ENCODE measurements around the gene SSTR3. TPM values are rescaled to one million over a fixed set of nuclear protein-coding genes. Genes with fewer than 3 reads are reported as not detected.

The SSTR3 gene
- total and polyA plus RNA-seq, 2 donors (not counting 1 experiment from before 2014, with no cell fraction given) = 0.64 to 0.98 TPM

DNA sequence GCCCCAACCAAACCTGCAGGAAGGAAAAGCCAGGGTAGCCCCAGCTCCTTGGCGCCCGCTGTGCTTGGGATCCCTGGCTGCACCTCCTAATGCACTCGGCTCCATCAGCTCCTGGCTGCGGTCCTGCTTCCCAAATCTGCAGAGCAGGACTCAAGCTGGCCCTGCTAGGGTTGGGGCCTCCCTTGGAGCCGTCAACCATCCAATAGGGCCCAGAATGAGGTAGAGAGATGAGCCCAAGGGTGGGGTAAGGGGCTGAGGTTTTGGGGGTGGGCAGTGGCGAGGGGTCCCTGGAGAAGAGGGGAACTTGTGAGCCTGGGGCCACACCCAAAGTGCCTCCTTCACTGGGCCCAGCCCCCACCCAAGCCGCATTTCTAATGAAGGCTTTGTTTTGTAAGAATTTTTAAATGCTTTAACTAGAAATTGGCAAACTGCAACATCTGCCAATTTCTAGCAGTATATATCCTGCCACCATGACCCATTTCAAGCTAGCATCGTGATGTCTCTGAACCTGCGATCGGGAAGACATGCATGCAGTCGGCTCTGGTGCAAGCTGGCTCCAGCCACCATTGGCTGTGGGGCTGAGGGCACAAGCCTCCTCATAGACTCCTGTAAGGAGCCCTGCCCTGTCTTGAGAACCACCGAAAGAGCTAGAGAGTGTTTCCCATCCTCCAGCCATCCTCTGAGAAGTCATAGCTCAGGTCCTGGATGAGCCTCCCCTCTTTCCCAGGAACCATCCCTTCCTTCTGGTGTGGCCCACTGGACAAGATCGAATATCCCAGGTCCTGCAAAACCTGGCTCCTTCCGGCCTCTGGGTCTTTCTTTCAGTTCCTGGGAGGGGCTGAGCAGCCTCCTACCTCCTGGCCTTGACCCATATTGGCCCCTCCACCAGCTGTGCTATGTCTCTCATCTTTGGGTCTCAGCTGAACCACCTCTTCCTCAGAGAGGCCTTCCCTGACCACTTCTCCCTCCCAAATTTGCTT lies 39.7 kb downstream of the SSTR3 start:
- H3K27me3 Mint-ChIP-seq = peaks cover 27% of the 10 kb centered on the region
- no peaks in the 10 kb centered on the region for H3K36me3 ChIP-seq (replicated peaks in 1 of 2; ENCODE audit: control extremely low read depth in 1 of 2, control insufficient read depth in 1 of 2, extremely low read depth in 1 of 2, insufficient read depth in 2 of 2, low read length in 1 of 2)
- H3K9ac ChIP-seq (ENCODE audit: low read length) = no peak overlapping the region
- peaks cover 0 to 13% (median 0%) of the 10 kb centered on the region in 4 experiments for H3K27me3 ChIP-seq (replicated peaks in 1 of 4; ENCODE audit: control extremely low read depth in 1 of 4, control insufficient read depth in 3 of 4, insufficient read depth in 4 of 4, low read length in 3 of 4)
- POLR2A ChIA-PET = interaction anchor here (0.6 to 0.7 kb wide), 2 partner anchors 50 to 399 kb away, joined by 3 to 7 read pairs; no protein-coding TSS in a partner anchor
- peaks cover 11 to 17% of the 10 kb centered on the region in 2 donors for H3K4me1 ChIP-seq (ENCODE audit: control insufficient read depth in 2 of 2, insufficient read depth in 2 of 2, low read length in 2 of 2)
- H3K27ac ChIP-seq (ENCODE audit: low read length in 2 of 2) = no peak overlapping the region
- H3K79me2 ChIP-seq (ENCODE audit: control insufficient read depth, insufficient read depth, low read length) = no peaks in the 10 kb centered on the region
- no peak overlapping the region for H2AFZ ChIP-seq (ENCODE audit: insufficient read depth, low read depth, low read length, poor library complexity, severe bottlenecking)
- peak overlapping the region; percentile 34 for H3K27ac Mint-ChIP-seq
- CTCF ChIA-PET = interaction anchor here (0.8 to 1.8 kb wide), 5 partner anchors 10 to 88 kb away, joined by 3 to 7 read pairs (median 4); no protein-coding TSS in a partner anchor
- H3K9me3 Mint-ChIP-seq (ENCODE audit: insufficient read depth) = no peaks in the 10 kb centered on the region
- H4K20me1 ChIP-seq (ENCODE audit: control insufficient read depth, insufficient read depth, low read length, poor library complexity, severe bottlenecking) = no peaks in the 10 kb centered on the region
- H3K4me3 Mint-ChIP-seq = no peak overlapping the region
- H3K4me2 ChIP-seq (replicated peaks; ENCODE audit: low read depth, low read length, poor library complexity, severe bottlenecking) = no peak overlapping the region
- intact Hi-C loops (cut with micrococcal nuclease) = no loop called here
- 94% methylated on average over 11 of the region's 14 CpGs for WGBS (ENCODE audit: insufficient coverage)
- TF ChIP-seq, protein P1, sequence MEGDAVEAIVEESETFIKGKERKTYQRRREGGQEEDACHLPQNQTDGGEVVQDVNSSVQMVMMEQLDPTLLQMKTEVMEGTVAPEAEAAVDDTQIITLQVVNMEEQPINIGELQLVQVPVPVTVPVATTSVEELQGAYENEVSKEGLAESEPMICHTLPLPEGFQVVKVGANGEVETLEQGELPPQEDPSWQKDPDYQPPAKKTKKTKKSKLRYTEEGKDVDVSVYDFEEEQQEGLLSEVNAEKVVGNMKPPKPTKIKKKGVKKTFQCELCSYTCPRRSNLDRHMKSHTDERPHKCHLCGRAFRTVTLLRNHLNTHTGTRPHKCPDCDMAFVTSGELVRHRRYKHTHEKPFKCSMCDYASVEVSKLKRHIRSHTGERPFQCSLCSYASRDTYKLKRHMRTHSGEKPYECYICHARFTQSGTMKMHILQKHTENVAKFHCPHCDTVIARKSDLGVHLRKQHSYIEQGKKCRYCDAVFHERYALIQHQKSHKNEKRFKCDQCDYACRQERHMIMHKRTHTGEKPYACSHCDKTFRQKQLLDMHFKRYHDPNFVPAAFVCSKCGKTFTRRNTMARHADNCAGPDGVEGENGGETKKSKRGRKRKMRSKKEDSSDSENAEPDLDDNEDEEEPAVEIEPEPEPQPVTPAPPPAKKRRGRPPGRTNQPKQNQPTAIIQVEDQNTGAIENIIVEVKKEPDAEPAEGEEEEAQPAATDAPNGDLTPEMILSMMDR (IDR thresholded peaks at IDR 0.05) = no peak
- H3K4me1 Mint-ChIP-seq = peaks cover 18% of the 10 kb centered on the region
- peaks cover 0 to 5% (median 0%) of the 10 kb centered on the region in 3 donors for H3K9me3 ChIP-seq (ENCODE audit: control extremely low read depth in 1 of 3, control insufficient read depth in 2 of 3, insufficient read depth in 1 of 3, low read length in 2 of 3)
- ATAC-seq (ENCODE audit: low read depth) (no peak), DNase-seq (no peak)
- H3K4me3 ChIP-seq (ENCODE audit: control extremely low read depth in 1 of 5, extremely low read depth in 1 of 5, insufficient read depth in 1 of 5, low read depth in 2 of 5, low read length in 4 of 5) = no peak overlapping the region

DNA sequence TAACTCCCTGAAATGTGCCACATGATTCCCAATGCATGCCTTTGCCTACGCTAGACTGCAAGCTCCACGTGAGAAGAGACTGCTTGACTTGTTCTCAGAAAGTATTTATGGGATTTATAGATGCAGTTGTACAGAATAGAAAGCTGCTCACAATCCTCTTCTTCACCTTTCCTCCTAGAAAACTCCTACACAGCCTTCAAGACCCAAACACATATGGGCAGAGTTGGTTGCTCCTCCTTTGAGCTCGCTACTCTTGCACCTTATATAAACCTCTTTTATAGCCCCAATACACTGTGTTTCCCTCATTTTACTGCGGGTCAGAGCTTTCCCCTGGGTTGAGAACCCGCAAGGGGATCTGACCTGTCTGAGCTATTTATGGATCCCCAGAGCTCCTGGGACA lies 40.6 kb downstream of the SSTR3 start:
- CTCF ChIA-PET = interaction anchor here (0.8 to 1.8 kb wide), 5 partner anchors 9 to 89 kb away, joined by 3 to 7 read pairs (median 3); no protein-coding TSS in a partner anchor
- no peak overlapping the region for H3K27ac ChIP-seq (ENCODE audit: low read length in 2 of 2)

More for the DNA sequence above, 40.6 kb downstream of the SSTR3 start:
- 56% methylated on average over 3 of the region's 5 CpGs for WGBS (ENCODE audit: insufficient coverage)
- Histone ChIP-seq H3K9ac (ENCODE audit: low read length) (no peak overlapping the region), H3K4me2 (replicated peaks; ENCODE audit: low read depth, low read length, poor library complexity, severe bottlenecking) (no peak overlapping the region), H3K27me3 (replicated peaks in 1 of 4; ENCODE audit: control extremely low read depth in 1 of 4, control insufficient read depth in 3 of 4, insufficient read depth in 4 of 4, low read length in 3 of 4) (peaks cover 0 to 13% (median 0%) of the 10 kb centered on the region in 4 experiments), H3K79me2 (ENCODE audit: control insufficient read depth, insufficient read depth, low read length) (no peaks in the 10 kb centered on the region), H3K9me3 (ENCODE audit: control extremely low read depth in 1 of 3, control insufficient read depth in 2 of 3, insufficient read depth in 1 of 3, low read length in 2 of 3) (peaks cover 0 to 5% (median 0%) of the 10 kb centered on the region in 3 donors), H4K20me1 (ENCODE audit: control insufficient read depth, insufficient read depth, low read length, poor library complexity, severe bottlenecking) (no peaks in the 10 kb centered on the region), H3K36me3 (replicated peaks in 1 of 2; ENCODE audit: control extremely low read depth in 1 of 2, control insufficient read depth in 1 of 2, extremely low read depth in 1 of 2, insufficient read depth in 2 of 2, low read length in 1 of 2) (no peaks in the 10 kb centered on the region), H3K4me3 (ENCODE audit: control extremely low read depth in 1 of 5, extremely low read depth in 1 of 5, insufficient read depth in 1 of 5, low read depth in 2 of 5, low read length in 4 of 5) (no peak overlapping the region), H3K4me1 (ENCODE audit: control insufficient read depth in 2 of 2, insufficient read depth in 2 of 2, low read length in 2 of 2) (peaks cover 8 to 17% of the 10 kb centered on the region in 2 donors), H2AFZ (ENCODE audit: insufficient read depth, low read depth, low read length, poor library complexity, severe bottlenecking) (no peak overlapping the region)
- no peak for TF ChIP-seq EZH2 (IDR thresholded peaks at IDR 0.05; ENCODE audit: borderline replicate concordance, insufficient read depth, low read depth, low read length, poor library complexity, severe bottlenecking)
- TF ChIP-seq, protein P1 (IDR thresholded peaks at IDR 0.05) = no peak
- POLR2A ChIA-PET = interaction anchor here (0.6 kb wide), 1 partner anchor 398 kb away, joined by 3 read pairs; no protein-coding TSS in a partner anchor
- Mint-ChIP-seq H3K27ac (no peak overlapping the region), H3K9me3 (ENCODE audit: insufficient read depth) (no peaks in the 10 kb centered on the region), H3K4me1 (peaks cover 16% of the 10 kb centered on the region), H3K27me3 (peaks cover 23% of the 10 kb centered on the region), H3K4me3 (no peak overlapping the region)
- no peak for DNase-seq
- ATAC-seq (ENCODE audit: low read depth) = no peak
- intact Hi-C loops (cut with micrococcal nuclease) = no loop called here

All from B cell (primary cell).